ENCODE measurements around the gene CEP162.
"Not testable (repeated sequence)": the region's sequence is repeated elsewhere in the genome, so short reads cannot be mapped to it uniquely, and the experiment has no call there.

Gene CEP162

GRCh38 chr6:84086545-84087429, 140.7 kb downstream of the CEP162 start:
- no peak for DNase-seq (ENCODE audit: low read depth)

GRCh38 chr6:84086056-84086455, 141.4 kb downstream of the CEP162 start:
- DNase-seq (ENCODE audit: low read depth), result no peak

GRCh38 chr6:84084705-84085104, 142.7 kb downstream of the CEP162 start:
- not testable (repeated sequence) for DNase-seq (ENCODE audit: low read depth)

GRCh38 chr6:84082689-84083265, 144.7 kb downstream of the CEP162 start:
- DNase-seq (ENCODE audit: low read depth), result no peak

- no peak for DNase-seq (ENCODE audit: low read depth)
Observed at GRCh38 chr6:84081222-84081621, 146.2 kb downstream of the CEP162 start.

- no peak for DNase-seq (ENCODE audit: low read depth)
Observed at GRCh38 chr6:84078335-84078734, 149.1 kb downstream of the CEP162 start.

- DNase-seq (ENCODE audit: low read depth), result no peak
Observed at GRCh38 chr6:84077645-84078044, 149.8 kb downstream of the CEP162 start.

- DNase-seq (ENCODE audit: low read depth), result no peak
Observed at GRCh38 chr6:84074988-84075781, 152.3 kb downstream of the CEP162 start.

All from stromal cell of bone marrow (primary cell).